DMS79 treated with DMSO at 0.1 percent for 48 hours (cell line): ENCODE data around the gene PCDHGA8.
"Not testable (repeated sequence)": the region's sequence is repeated elsewhere in the genome, so short reads cannot be mapped to it uniquely, and the experiment has no call there.

ENCODE experiments used
- DNase-seq: peaks from one replicate; lab custom pipeline; 2025; lab: John Stamatoyannopoulos, UW

The PCDHGA8 gene

GRCh38 chr5:141392429-141393198 lies at the start of gene PCDHGA8:
TSS of gene PCDHGA8 (plus strand) at chr5:141392633. CDS start at chr5:141392814, 181 bp downstream.
- no peak for DNase-seq

DNA sequence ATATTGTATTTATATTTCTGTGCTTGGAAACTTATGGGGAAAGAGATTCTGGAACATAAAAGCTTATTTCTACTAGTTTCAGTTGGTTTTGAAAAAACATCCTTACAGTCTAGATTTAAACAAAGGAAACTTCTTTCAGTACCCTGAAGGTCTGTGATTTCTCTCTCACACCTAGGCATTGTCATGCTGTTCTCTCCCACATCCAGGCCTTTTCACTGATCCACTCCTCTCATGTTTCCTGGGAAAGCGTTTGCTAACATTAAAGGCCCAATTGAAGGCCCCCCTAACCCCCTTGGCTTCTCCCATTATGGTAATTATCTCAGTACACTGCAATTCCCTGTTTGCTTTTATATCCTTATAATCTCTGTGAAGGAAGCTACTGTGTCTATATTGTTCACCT lies 49.7 kb upstream of the PCDHGA8 start:
- no peak for DNase-seq

GRCh38 chr5:141343242-141343952 lies 49.0 kb upstream of the PCDHGA8 start, which contains the start of gene PCDHGA3:
TSS of gene PCDHGA3 (plus strand) at chr5:141343829. CDS start at chr5:141344034, 205 bp downstream.
- DNase-seq: no peak

GRCh38 chr5:141343953-141344463 lies 48.4 kb upstream of the PCDHGA8 start:
- no peak for DNase-seq

- DNase-seq: no peak
These were observed 47.1 kb upstream of the PCDHGA8 start for GRCh38 chr5:141345327-141345726.

DNA sequence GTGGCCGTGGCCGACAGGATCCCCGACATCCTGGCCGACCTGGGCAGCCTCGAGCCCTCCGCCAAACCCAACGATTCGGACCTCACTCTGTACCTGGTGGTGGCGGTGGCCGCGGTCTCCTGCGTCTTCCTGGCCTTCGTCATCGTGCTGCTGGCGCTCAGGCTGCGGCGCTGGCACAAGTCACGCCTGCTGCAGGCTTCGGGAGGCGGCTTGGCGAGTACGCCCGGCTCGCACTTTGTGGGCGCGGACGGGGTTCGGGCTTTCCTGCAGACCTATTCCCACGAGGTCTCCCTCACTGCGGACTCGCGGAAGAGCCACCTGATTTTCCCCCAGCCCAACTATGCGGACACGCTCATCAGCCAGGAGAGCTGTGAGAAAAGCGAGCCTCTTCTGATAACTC lies 46.4 kb upstream of the PCDHGA8 start:
- DNase-seq: not testable (repeated sequence)

DNA sequence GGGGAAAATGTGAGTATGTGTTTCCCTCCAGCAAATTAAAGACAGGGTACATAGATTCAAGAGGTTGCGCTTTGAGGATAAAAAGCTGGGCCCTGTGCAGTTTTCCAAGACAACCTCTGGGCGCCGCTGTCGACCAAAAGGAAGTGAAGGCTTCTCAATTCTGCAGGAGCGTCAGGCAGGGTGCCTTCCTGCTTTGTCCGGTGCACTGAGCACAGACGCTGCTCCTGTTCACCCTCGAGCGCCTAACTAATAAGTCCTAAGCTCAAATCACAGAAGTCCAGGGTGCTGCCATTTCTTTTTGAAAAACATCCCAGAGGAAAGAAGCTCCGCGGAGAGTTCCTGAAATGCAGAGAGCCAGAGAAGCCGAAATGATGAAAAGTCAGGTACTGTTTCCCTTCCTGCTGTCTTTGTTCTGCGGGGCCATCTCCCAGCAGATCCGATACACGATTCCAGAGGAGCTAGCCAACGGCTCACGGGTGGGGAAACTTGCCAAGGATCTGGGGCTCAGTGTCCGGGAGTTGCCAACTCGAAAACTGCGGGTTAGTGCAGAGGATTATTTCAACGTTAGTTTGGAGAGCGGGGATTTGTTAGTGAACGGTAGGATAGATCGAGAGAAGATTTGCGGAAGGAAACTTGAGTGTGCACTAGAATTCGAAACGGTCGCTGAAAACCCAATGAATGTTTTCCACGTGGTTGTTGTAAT lies 42.4 kb upstream of the PCDHGA8 start, which contains the start of gene PCDHGB1:
Gene PCDHGB1, plus strand, starts transcription at position 183 of the 703 bp plus-strand sequence. Its CDS starts 162 bp downstream, at position 345.
- DNase-seq: no peak

- no peak for DNase-seq
These were observed 40.8 kb upstream of the PCDHGA8 start for GRCh38 chr5:141351591-141351990.

- DNase-seq: no peak
These were observed 37.4 kb upstream of the PCDHGA8 start, which contains the start of gene PCDHGA4 for GRCh38 chr5:141354900-141355469. TSS of gene PCDHGA4 (plus strand) at chr5:141355021. CDS start at chr5:141355108, 87 bp downstream.

GRCh38 chr5:141355641-141356040 lies 36.8 kb upstream of the PCDHGA8 start:
- DNase-seq: no peak

- DNase-seq: no peak
These were observed 36.3 kb upstream of the PCDHGA8 start for GRCh38 chr5:141356133-141356532.

GRCh38 chr5:141356950-141357349 lies 35.5 kb upstream of the PCDHGA8 start:
- DNase-seq: no peak

DNA sequence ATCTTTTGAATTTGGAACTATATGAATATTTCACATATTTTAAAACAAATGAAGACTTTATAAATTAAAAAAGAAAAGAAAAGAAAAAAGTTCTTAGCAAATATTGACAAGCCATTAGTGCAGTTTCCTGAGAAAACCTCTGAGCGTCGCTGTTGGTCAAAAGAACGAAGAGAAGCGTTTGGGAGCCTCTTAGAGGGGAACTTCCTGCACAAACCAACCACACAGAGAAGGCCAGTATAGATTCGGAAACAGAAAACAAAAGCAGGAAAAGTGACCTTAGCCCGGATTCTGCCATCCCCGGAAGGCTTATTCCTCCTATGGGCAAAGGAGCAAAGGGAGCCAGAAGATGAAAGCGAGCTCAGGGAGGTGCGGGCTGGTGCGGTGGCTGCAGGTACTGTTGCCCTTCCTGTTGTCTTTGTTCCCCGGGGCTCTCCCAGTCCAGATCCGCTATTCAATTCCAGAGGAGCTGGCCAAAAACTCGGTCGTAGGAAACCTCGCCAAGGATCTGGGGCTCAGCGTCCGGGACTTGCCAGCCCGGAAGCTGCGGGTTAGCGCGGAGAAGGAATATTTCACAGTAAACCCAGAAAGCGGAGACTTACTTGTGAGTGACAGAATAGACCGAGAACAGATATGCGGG lies 32.5 kb upstream of the PCDHGA8 start, which contains the start of gene PCDHGB2:
Gene PCDHGB2, plus strand, starts transcription at position 205 of the 637 bp plus-strand sequence. Its CDS starts 142 bp downstream, at position 347.
- DNase-seq: no peak

DNA sequence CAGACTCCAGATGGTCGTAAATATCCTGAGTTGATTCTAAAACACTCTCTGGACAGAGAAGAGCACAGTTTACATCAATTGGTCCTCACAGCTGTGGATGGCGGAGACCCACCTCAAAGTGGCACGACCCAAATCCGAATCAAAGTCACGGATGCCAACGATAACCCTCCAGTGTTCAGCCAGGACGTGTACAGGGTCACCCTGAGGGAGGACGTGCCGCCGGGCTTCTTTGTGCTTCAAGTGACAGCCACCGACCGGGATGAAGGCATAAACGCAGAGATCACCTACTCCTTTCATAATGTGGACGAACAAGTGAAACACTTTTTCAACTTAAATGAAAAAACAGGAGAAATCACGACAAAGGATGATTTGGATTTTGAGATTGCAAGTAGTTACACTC lies 31.7 kb upstream of the PCDHGA8 start:
- no peak for DNase-seq

DNA sequence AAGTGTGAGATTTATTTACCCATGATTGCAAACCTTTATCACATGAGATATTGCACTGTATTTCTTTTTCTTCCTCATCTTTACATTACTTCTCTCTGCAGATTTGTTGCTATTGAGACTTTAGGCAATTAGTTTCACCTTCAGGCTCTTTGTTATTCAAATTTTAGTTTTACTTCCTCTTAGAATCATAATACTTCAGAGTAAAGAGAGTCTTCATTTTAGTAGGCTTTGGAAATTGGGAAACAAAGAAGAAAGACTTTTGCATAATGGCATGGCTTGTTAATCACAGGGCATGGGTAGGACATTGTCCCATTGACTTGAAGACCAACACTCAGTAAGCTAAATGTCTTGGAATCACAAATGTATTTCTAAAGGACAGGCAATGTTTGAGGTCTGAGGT lies 29.7 kb upstream of the PCDHGA8 start:
- no peak for DNase-seq

DNA sequence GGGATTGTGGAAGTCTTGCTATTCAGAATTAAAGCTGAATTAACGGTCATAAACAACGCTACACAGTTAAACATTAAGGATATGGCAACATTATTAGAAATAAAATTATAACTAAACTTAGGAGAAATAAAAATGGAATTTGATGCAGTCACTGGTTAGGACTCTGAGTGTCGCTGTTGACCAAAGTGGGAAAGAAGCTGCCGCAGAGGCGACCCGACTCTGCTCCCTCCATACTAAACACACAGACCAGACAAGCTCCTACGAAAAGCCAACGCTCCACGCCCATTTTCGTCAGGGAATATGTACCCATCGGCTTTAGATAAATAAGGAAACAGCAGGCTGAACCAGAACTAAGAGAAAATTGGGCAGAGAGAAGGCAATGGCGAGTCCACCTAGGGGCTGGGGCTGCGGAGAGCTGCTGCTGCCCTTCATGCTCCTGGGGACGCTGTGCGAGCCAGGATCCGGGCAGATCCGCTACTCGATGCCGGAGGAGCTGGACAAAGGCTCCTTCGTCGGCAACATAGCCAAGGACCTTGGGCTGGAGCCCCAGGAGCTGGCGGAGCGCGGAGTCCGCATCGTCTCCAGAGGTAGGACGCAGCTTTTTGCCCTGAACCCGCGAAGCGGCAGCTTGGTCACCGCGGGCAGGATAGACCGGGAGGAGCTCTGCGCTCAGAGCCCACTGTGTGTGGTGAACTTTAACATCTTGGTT lies 28.3 kb upstream of the PCDHGA8 start, which contains the start of gene PCDHGA5:
Gene PCDHGA5, plus strand, starts transcription at position 211 of the 709 bp plus-strand sequence. Its CDS starts 169 bp downstream, at position 380.
- DNase-seq: no peak

DNA sequence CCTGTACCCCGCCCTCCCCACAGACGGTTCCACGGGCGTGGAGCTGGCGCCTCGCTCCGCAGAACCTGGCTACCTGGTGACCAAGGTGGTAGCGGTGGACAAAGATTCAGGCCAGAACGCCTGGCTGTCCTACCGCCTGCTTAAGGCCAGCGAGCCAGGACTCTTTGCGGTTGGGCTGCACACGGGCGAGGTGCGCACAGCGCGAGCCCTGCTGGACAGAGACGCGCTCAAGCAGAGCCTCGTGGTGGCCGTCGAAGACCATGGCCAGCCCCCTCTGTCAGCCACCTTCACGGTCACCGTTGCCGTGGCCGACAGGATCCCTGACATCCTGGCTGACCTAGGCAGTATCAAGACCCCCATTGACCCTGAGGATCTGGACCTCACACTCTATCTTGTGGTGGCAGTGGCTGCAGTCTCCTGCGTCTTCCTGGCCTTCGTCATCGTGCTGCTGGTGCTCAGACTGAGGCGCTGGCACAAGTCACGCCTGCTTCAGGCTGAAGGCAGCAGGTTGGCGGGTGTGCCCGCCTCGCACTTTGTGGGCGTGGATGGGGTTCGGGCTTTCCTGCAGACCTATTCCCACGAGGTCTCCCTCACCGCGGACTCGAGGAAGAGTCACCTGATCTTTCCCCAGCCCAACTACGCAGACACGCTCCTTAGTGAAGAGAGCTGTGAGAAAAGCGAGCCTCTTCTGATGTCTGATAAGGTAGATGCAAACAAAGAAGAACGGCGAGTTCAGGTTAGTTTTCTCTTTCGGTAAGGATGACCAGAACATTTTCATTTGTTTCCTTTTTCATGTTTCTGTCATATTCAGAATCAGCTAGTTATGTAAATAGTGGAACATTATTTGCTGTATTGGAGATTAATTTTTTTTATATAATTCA lies 26.2 kb upstream of the PCDHGA8 start:
- no peak for DNase-seq

- no peak for DNase-seq
These were observed 22.2 kb upstream of the PCDHGA8 start, which contains the start of gene PCDHGB3 for GRCh38 chr5:141369994-141370848. TSS of gene PCDHGB3 (plus strand) at chr5:141370242. CDS start at chr5:141370395, 153 bp downstream.
